ENCODE data around the gene SPEG.

- TF ChIP-seq POLR2A (IDR thresholded peaks at IDR 0.05; ENCODE audit: low read depth, low read length) (no peak), CTCF (IDR thresholded peaks at IDR 0.05; ENCODE audit: extremely low read depth in 1 of 2, insufficient read depth in 1 of 2, low read depth in 1 of 2, low read length in 2 of 2) (peak; percentile 26 to 63), EZH2 (IDR thresholded peaks at IDR 0.05; ENCODE audit: borderline replicate concordance, low read depth, low read length, severe bottlenecking) (peak; percentile 2), MAX (IDR thresholded peaks at IDR 0.05; ENCODE audit: insufficient read depth, insufficient read length) (no peak), JUN (IDR thresholded peaks at IDR 0.05; ENCODE audit: borderline replicate concordance, insufficient read depth, insufficient read length, low read depth) (no peak), POLR2AphosphoS5 (IDR thresholded peaks at IDR 0.05; ENCODE audit: insufficient read depth, low read depth, low read length) (no peak)
Observed at GRCh38 chr2:219521066-219521880, 86.6 kb downstream of the SPEG start.
